Measurements from ENCODE around the gene FSTL4. TPM values are rescaled to one million over a fixed set of nuclear protein-coding genes. Genes with fewer than 3 reads are reported as not detected.

The FSTL4 gene
- polyA plus RNA-seq, 1 of the 3 experiments (the other 2 are of a cell fraction) = not detected

GRCh38 chr5:133214153-133214820 lies 398.1 kb downstream of the FSTL4 start:
- H3K4me2 ChIP-seq = no peak overlapping the region
- POLR2A ChIA-PET = no interaction called here
- DNase-seq = no peak

GRCh38 chr5:133205649-133206048 lies 406.7 kb downstream of the FSTL4 start:
- no peak overlapping the region; the same call in 1 of the 2 replicates for H2AFZ ChIP-seq (ENCODE audit: low read depth)
- H3K36me3 ChIP-seq (replicated peaks in 1 of 2; ENCODE audit: control insufficient read depth in 1 of 2, insufficient read depth in 2 of 2, low read length in 1 of 2) = no peaks in the 10 kb centered on the region
- H3F3A ChIP-seq (replicated peaks; ENCODE audit: insufficient read depth) = no peaks in the 10 kb centered on the region
- no peak overlapping the region for H3K4me2 ChIP-seq
- TF ChIP-seq POLR2AphosphoS5 (IDR thresholded peaks at IDR 0.05; ENCODE audit: low read depth, low read length) = no peak
- TF ChIP-seq, protein P1, sequence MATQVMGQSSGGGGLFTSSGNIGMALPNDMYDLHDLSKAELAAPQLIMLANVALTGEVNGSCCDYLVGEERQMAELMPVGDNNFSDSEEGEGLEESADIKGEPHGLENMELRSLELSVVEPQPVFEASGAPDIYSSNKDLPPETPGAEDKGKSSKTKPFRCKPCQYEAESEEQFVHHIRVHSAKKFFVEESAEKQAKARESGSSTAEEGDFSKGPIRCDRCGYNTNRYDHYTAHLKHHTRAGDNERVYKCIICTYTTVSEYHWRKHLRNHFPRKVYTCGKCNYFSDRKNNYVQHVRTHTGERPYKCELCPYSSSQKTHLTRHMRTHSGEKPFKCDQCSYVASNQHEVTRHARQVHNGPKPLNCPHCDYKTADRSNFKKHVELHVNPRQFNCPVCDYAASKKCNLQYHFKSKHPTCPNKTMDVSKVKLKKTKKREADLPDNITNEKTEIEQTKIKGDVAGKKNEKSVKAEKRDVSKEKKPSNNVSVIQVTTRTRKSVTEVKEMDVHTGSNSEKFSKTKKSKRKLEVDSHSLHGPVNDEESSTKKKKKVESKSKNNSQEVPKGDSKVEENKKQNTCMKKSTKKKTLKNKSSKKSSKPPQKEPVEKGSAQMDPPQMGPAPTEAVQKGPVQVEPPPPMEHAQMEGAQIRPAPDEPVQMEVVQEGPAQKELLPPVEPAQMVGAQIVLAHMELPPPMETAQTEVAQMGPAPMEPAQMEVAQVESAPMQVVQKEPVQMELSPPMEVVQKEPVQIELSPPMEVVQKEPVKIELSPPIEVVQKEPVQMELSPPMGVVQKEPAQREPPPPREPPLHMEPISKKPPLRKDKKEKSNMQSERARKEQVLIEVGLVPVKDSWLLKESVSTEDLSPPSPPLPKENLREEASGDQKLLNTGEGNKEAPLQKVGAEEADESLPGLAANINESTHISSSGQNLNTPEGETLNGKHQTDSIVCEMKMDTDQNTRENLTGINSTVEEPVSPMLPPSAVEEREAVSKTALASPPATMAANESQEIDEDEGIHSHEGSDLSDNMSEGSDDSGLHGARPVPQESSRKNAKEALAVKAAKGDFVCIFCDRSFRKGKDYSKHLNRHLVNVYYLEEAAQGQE (IDR thresholded peaks at IDR 0.05; ENCODE audit: low read depth, low read length) = no peak
- no peak for TF ChIP-seq CTCF (IDR thresholded peaks at IDR 0.05)
- no peak for TF ChIP-seq RFX5 (IDR thresholded peaks at IDR 0.05; ENCODE audit: low read length)
- TF ChIP-seq FOXM1 (IDR thresholded peaks at IDR 0.05; ENCODE audit: low read depth) = no peak
- TF ChIP-seq SMC3 (IDR thresholded peaks at IDR 0.05; ENCODE audit: low read depth, low read length) = no peak
- no peak for TF ChIP-seq FOXJ3 (CRISPR knock-in tag; IDR thresholded peaks at IDR 0.05)
- ChIA-PET POLR2A (no interaction called here), CTCF (no interaction called here)
- peaks cover 5% of the 10 kb centered on the region; the same call in 1 of the 2 replicates for H3K27me3 ChIP-seq (ENCODE audit: insufficient read depth)
- H3K79me2 ChIP-seq (ENCODE audit: insufficient read depth) = no peaks in the 10 kb centered on the region
- no peak overlapping the region for H3K9ac ChIP-seq
- DNase-seq = no peak
- no peaks in the 10 kb centered on the region for H4K20me1 ChIP-seq (ENCODE audit: insufficient read depth)
- H3K27ac ChIP-seq (ENCODE audit: low read depth in 2 of 2, low read length in 1 of 2) = no peak overlapping the region
- no peak overlapping the region for H3K4me3 ChIP-seq (ENCODE audit: low read depth in 2 of 2, low read length in 1 of 2)
- no peaks in the 10 kb centered on the region for H3K9me2 ChIP-seq
- H3K4me1 ChIP-seq (ENCODE audit: control insufficient read depth in 1 of 2, insufficient read depth in 2 of 2, low read depth in 1 of 2, low read length in 1 of 2) = 0 out of 4 replicates have a peak, but pooled peaks cover 0 to 6% of the 10 kb centered on the region in 2 experiments
- 79% methylated on average over 4 of the region's 4 CpGs for WGBS (ENCODE audit: low lambda C conversion rate)
- H3K9me3 ChIP-seq = no peaks in the 10 kb centered on the region

More at GRCh38 chr5:133214153-133214820, 398.1 kb downstream of the FSTL4 start:
- no peak overlapping the region for H2AFZ ChIP-seq (ENCODE audit: low read depth)
- no peak for TF ChIP-seq MXI1 (IDR thresholded peaks at IDR 0.05; ENCODE audit: low read depth, low read length)
- TF ChIP-seq FOXM1 (IDR thresholded peaks at IDR 0.05; ENCODE audit: low read depth) = no peak
- no peak for TF ChIP-seq TCF12 (IDR thresholded peaks at IDR 0.05)
- H3K36me3 ChIP-seq (replicated peaks in 1 of 2; ENCODE audit: control insufficient read depth in 1 of 2, insufficient read depth in 2 of 2, low read length in 1 of 2) = no peaks in the 10 kb centered on the region
- H3K9me3 ChIP-seq = no peaks in the 10 kb centered on the region
- no peak overlapping the region for H3K9ac ChIP-seq
- CTCF ChIA-PET = no interaction called here
- no peaks in the 10 kb centered on the region for H4K20me1 ChIP-seq (ENCODE audit: insufficient read depth)
- H3K4me1 ChIP-seq (ENCODE audit: control insufficient read depth in 1 of 2, insufficient read depth in 2 of 2, low read depth in 1 of 2, low read length in 1 of 2) = no peaks in the 10 kb centered on the region
- H3K4me3 ChIP-seq (ENCODE audit: low read depth in 2 of 2, low read length in 1 of 2) = no peak overlapping the region
- H3K79me2 ChIP-seq (ENCODE audit: insufficient read depth) = no peaks in the 10 kb centered on the region
- H3K9me2 ChIP-seq = no peaks in the 10 kb centered on the region
- WGBS (ENCODE audit: low lambda C conversion rate) = 40% methylated on average over 2 of the region's 2 CpGs
- H3K27me3 ChIP-seq (ENCODE audit: insufficient read depth) = no peaks in the 10 kb centered on the region; the same call in 1 of the 2 replicates
- no peaks in the 10 kb centered on the region for H3F3A ChIP-seq (replicated peaks; ENCODE audit: insufficient read depth)
- no peak overlapping the region for H3K27ac ChIP-seq (ENCODE audit: low read depth in 2 of 2, low read length in 1 of 2)

Measured in SK-N-SH (cell line).